Loucy (cell line): ENCODE results near the gene SF3A1.

ENCODE experiments used
- H2AFZ ChIP-seq: fragments of 200-600 bp; sonication (generic); 2 replicates; pipeline ENCODE4 v1.6.0; 2016; ENCODE audit warnings: antibody characterized with exemption, mild to moderate bottlenecking, low read length, moderate library complexity
- H3F3A ChIP-seq: fragments of 200-600 bp; 2 replicates; pipeline ENCODE4 v1.6.0; 2016; ENCODE audit warnings: antibody characterized with exemption, low read depth, mild to moderate bottlenecking
- H3K27me3 ChIP-seq: fragments of 200-600 bp; sonication (generic); 2 replicates; pipeline ENCODE4 v1.6.1; 2014; ENCODE audit warnings: low read length, mild to moderate bottlenecking; ENCODE audit not compliant: insufficient read depth, poor library complexity, severe bottlenecking
- H3K36me3 ChIP-seq: fragments of 200-600 bp; sonication (generic); 2 replicates; pipeline ENCODE4 v1.6.1; 2016; ENCODE audit warnings: low read length; ENCODE audit not compliant: insufficient read depth
- H3K4me1 ChIP-seq: fragments of 200-600 bp; sonication (generic); 2 replicates; pipeline ENCODE4 v1.5.1; 2014; ENCODE audit warnings: low read length, mild to moderate bottlenecking; ENCODE audit not compliant: insufficient read depth, poor library complexity, severe bottlenecking
- H3K4me2 ChIP-seq: fragments of 200-600 bp; sonication (generic); 2 replicates; pipeline ENCODE4 v1.6.0; 2014; ENCODE audit warnings: antibody characterized with exemption, low read length, low read depth, mild to moderate bottlenecking; ENCODE audit not compliant: poor library complexity, severe bottlenecking
- H3K4me3 ChIP-seq: fragments of 200-600 bp; sonication (generic); 2 replicates; pipeline ENCODE4 v1.5.1; 2014; ENCODE audit warnings: low read length, mild to moderate bottlenecking, mixed read lengths; ENCODE audit not compliant: poor library complexity, severe bottlenecking
- H3K79me2 ChIP-seq: fragments of 200-600 bp; sonication (generic); 2 replicates; pipeline ENCODE4 v1.6.1; 2014; ENCODE audit warnings: low read length; ENCODE audit not compliant: insufficient read depth
- H3K9ac ChIP-seq: fragments of 200-600 bp; sonication (generic); 2 replicates; pipeline ENCODE4 v1.6.0; 2014; ENCODE audit warnings: mild to moderate bottlenecking, low read depth, low read length, moderate library complexity; ENCODE audit not compliant: poor library complexity, severe bottlenecking
- H3K9me2 ChIP-seq: fragments of 200-600 bp; sonication (generic); replicated peaks from 2 replicates; pipeline ENCODE4 v1.6.1; 2016; ENCODE audit warnings: low read depth, low read length, mixed read lengths
- H3K9me3 ChIP-seq: fragments of 200-600 bp; sonication (generic); 2 replicates; pipeline ENCODE4 v1.6.1; 2014; ENCODE audit warnings: mild to moderate bottlenecking, antibody characterized with exemption, low read length, low read depth; ENCODE audit not compliant: insufficient read depth
- H4K20me1 ChIP-seq: fragments of 200-600 bp; sonication (generic); 2 replicates; pipeline ENCODE4 v1.6.0; 2014; ENCODE audit warnings: antibody characterized with exemption, low read length, mild to moderate bottlenecking; ENCODE audit not compliant: insufficient read depth, poor library complexity, severe bottlenecking
- EZH2phosphoT487 ChIP-seq: fragments of 200-600 bp; IDR thresholded peaks from 2 replicates; pipeline ENCODE4 v1.6.1; 2018; ENCODE audit warnings: antibody characterized with exemption, mild to moderate bottlenecking, moderate library complexity, borderline replicate concordance
- TF ChIP-seq, protein P1 (sequence below): fragments of 200-600 bp; sonication (generic); conservative IDR thresholded peaks from 2 replicates; pipeline ENCODE4 v1.5.1; 2014; ENCODE audit warnings: mild to moderate bottlenecking, antibody characterized with exemption, low read length

The SF3A1 gene, protein sequence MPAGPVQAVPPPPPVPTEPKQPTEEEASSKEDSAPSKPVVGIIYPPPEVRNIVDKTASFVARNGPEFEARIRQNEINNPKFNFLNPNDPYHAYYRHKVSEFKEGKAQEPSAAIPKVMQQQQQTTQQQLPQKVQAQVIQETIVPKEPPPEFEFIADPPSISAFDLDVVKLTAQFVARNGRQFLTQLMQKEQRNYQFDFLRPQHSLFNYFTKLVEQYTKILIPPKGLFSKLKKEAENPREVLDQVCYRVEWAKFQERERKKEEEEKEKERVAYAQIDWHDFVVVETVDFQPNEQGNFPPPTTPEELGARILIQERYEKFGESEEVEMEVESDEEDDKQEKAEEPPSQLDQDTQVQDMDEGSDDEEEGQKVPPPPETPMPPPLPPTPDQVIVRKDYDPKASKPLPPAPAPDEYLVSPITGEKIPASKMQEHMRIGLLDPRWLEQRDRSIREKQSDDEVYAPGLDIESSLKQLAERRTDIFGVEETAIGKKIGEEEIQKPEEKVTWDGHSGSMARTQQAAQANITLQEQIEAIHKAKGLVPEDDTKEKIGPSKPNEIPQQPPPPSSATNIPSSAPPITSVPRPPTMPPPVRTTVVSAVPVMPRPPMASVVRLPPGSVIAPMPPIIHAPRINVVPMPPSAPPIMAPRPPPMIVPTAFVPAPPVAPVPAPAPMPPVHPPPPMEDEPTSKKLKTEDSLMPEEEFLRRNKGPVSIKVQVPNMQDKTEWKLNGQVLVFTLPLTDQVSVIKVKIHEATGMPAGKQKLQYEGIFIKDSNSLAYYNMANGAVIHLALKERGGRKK

DNA sequence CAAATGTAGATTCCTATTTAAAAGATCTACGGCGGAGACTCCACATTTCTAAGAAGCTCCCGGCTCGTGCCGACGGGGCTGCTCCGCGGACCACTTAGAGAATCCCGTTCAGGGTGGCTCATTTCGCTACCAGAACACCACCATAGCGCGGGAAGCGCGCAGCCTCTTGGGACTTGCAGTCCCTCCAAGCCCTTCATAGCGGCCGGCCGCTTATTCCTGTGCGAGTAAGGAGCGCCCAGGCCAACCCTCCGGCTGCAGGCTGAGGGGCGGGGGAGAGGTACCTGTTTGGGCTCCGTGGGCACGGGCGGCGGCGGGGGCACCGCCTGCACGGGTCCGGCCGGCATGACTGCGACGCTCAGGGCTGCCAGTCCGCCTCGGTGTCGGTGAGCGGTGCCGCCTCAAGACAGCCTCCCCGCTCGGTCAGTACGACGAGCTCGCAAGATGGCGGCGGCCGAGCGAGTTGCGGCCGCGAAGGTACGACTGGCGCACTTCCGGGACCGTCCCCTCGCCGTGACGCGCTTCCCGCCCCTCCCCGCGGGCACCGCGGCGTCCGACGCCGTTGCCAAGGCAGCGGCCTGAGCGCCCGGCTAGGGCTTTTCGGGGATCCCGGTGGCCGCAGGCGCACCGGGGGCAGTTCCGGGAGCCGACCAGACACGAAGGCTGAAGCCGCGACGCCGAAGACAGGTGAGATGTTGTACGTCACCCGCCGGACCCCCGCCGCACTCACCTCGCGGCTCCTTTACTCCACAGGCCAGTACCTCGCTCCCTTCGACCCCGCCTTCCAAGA, at the start of gene SF3A1, which contains the start of gene CCDC157:
Gene SF3A1 (minus strand): TSS at position 446 of the 787 bp plus-strand sequence. CDS start 102 bp downstream, at position 344.
Gene CCDC157 (plus strand): TSS at position 559 of the 787 bp plus-strand sequence. CDS start 8,994 bp downstream, outside the sequence.
- Histone ChIP-seq H3F3A (no peaks in the 10 kb centered on the region), H3K27me3 (no peaks in the 10 kb centered on the region), H3K4me3 (peak within 1 kb of the TSS; percentile 90), H3K9me2 (no peaks in the 10 kb centered on the region), H4K20me1 (peaks cover 43% of the 10 kb centered on the region), H3K9ac (peak within 1 kb of the TSS; percentile 83), H3K79me2 (peaks cover 48% of the 10 kb centered on the region), H2AFZ (peak within 1 kb of the TSS; percentile 69), H3K4me2 (peak within 1 kb of the TSS; percentile 94), H3K9me3 (no peaks in the 10 kb centered on the region), H3K4me1 (peaks cover 30% of the 10 kb centered on the region), H3K36me3 (peaks cover 14% of the 10 kb centered on the region; the same call in 1 of the 2 replicates)
- TF ChIP-seq EZH2phosphoT487 = no peak
- TF ChIP-seq, protein P1, sequence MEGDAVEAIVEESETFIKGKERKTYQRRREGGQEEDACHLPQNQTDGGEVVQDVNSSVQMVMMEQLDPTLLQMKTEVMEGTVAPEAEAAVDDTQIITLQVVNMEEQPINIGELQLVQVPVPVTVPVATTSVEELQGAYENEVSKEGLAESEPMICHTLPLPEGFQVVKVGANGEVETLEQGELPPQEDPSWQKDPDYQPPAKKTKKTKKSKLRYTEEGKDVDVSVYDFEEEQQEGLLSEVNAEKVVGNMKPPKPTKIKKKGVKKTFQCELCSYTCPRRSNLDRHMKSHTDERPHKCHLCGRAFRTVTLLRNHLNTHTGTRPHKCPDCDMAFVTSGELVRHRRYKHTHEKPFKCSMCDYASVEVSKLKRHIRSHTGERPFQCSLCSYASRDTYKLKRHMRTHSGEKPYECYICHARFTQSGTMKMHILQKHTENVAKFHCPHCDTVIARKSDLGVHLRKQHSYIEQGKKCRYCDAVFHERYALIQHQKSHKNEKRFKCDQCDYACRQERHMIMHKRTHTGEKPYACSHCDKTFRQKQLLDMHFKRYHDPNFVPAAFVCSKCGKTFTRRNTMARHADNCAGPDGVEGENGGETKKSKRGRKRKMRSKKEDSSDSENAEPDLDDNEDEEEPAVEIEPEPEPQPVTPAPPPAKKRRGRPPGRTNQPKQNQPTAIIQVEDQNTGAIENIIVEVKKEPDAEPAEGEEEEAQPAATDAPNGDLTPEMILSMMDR = no peak

DNA sequence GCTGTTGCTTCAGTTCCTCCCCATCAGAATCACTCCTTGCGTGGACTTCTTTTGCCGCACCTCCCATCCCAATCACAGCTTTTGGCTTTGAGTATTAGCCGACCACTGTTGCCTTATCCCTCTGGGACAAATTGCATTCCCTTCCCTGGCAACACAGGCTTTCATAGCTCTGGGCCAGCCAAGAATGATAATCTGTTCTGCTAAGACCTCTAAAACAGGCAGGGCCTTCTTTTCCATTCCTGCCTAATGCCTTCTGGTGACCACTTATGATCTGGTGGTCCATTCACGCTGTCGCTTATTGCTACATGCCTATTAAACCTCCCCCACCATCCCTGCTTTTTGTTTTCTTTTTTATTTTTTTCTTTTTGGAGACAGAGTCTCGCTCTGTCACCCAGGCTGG, 49.7 kb upstream of the SF3A1 start:
- Histone ChIP-seq H4K20me1 (peaks cover 5% of the 10 kb centered on the region), H3F3A (no peaks in the 10 kb centered on the region), H3K27me3 (no peaks in the 10 kb centered on the region), H2AFZ (no peak overlapping the region), H3K36me3 (peaks cover 40% of the 10 kb centered on the region; the same call in 1 of the 2 replicates), H3K4me2 (no peak overlapping the region), H3K9me3 (no peaks in the 10 kb centered on the region), H3K4me3 (no peak overlapping the region), H3K79me2 (no peaks in the 10 kb centered on the region; the same call in 1 of the 2 replicates), H3K9ac (no peak overlapping the region), H3K9me2 (no peaks in the 10 kb centered on the region), H3K4me1 (peaks cover 15% of the 10 kb centered on the region)
- TF ChIP-seq, protein P1 = no peak
- TF ChIP-seq EZH2phosphoT487 = no peak

DNA sequence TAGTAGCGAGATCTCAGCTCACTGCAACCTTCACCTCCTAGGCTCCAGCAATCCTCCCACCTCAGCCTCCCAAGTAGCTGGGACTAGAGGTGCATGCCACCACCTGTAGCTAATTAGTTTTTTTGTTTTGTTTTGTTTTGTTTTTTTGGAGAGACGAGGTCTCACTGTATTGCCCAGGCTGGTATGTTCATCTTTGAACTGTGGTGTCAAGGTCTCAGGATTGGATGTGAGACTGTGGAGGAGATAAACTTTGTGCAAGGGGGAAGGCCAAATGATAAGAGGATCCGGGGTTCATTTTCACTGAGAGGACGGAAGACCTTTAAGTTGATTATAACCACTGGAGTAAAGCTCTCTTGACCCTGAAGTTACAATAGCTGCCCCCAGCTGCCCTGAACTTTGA, 49.0 kb upstream of the SF3A1 start:
- no peak for TF ChIP-seq EZH2phosphoT487
- TF ChIP-seq, protein P1 = no peak
- no peaks in the 10 kb centered on the region for H3K9me3 ChIP-seq
- peaks cover 15% of the 10 kb centered on the region for H3K4me1 ChIP-seq
- no peak overlapping the region for H2AFZ ChIP-seq
- H3K4me3 ChIP-seq = no peak overlapping the region
- peaks cover 37% of the 10 kb centered on the region; the same call in 1 of the 2 replicates for H3K36me3 ChIP-seq
- no peaks in the 10 kb centered on the region; the same call in 1 of the 2 replicates for H3K79me2 ChIP-seq
- no peaks in the 10 kb centered on the region for H3F3A ChIP-seq
- H3K27me3 ChIP-seq = no peaks in the 10 kb centered on the region
- H3K9me2 ChIP-seq = no peaks in the 10 kb centered on the region
- H3K4me2 ChIP-seq = no peak overlapping the region
- no peak overlapping the region for H3K9ac ChIP-seq
- peaks cover 5% of the 10 kb centered on the region for H4K20me1 ChIP-seq
